ENCODE measurements around the gene PALM3. TPM values are rescaled to one million over a fixed set of nuclear protein-coding genes. Genes with fewer than 3 reads are reported as not detected.
A peak's percentile ranks its signal among the peaks of the same experiment; 100 is the strongest.
"Not testable (repeated sequence)": the region's sequence is repeated elsewhere in the genome, so short reads cannot be mapped to it uniquely, and the experiment has no call there.

PALM3 gene
- total RNA-seq, 4 donors from 2014 or later = not detected

GRCh38 chr19:14033946-14034345, 27.9 kb downstream of the PALM3 start:
- Histone ChIP-seq H3K9me3 (no peaks in the 10 kb centered on the region), H3K27ac (no peak overlapping the region), H3K4me3 (no peak overlapping the region), H3K4me1 (peaks cover 12% of the 10 kb centered on the region), H3K27me3 (no peaks in the 10 kb centered on the region), H3K36me3 (no peaks in the 10 kb centered on the region)
- 93% methylated on average over 2 of the region's 2 CpGs for WGBS
- no peak for DNase-seq (ENCODE audit: low spot score in 2 of 2)
- TF ChIP-seq EP300 (IDR thresholded peaks at IDR 0.05) (no peak), POLR2AphosphoS5 (IDR thresholded peaks at IDR 0.05) (no peak), POLR2A (IDR thresholded peaks at IDR 0.05) (no peak), CTCF (IDR thresholded peaks at IDR 0.05) (no peak)

- WGBS = no CpG with 5 or more reads among the region's 63 CpGs
- Histone ChIP-seq H3K36me3 (no peaks in the 10 kb centered on the region), H3K4me3 (peak within 1 kb of the TSS; percentile 72), H3K9me3 (no peaks in the 10 kb centered on the region), H3K27me3 (no peaks in the 10 kb centered on the region), H3K27ac (peak within 1 kb of the TSS; percentile 61), H3K4me1 (peaks cover 12% of the 10 kb centered on the region)
- TF ChIP-seq EP300 (IDR thresholded peaks at IDR 0.05) (no peak), POLR2AphosphoS5 (IDR thresholded peaks at IDR 0.05) (no peak), CTCF (IDR thresholded peaks at IDR 0.05) (peak; percentile 10 to 41), POLR2A (IDR thresholded peaks at IDR 0.05) (no peak)
- DNase-seq (ENCODE audit: low spot score in 2 of 2) = no peak
Measured at GRCh38 chr19:14031719-14032480, 30.0 kb downstream of the PALM3 start, which contains the start of gene IL27RA. TSS of gene IL27RA (plus strand) at chr19:14031762. CDS start at chr19:14031873, 111 bp downstream.

- TF ChIP-seq CTCF (IDR thresholded peaks at IDR 0.05) = no peak
- no peak for TF ChIP-seq POLR2AphosphoS5 (IDR thresholded peaks at IDR 0.05)
- no peak for TF ChIP-seq EP300 (IDR thresholded peaks at IDR 0.05)
- no peak for TF ChIP-seq POLR2A (IDR thresholded peaks at IDR 0.05)
- Histone ChIP-seq H3K27ac (no peak overlapping the region), H3K4me3 (peak overlapping the region; percentile 72), H3K9me3 (no peaks in the 10 kb centered on the region), H3K36me3 (no peaks in the 10 kb centered on the region), H3K27me3 (no peaks in the 10 kb centered on the region), H3K4me1 (peaks cover 12% of the 10 kb centered on the region)
- WGBS = 49% methylated on average over 7 of the region's 20 CpGs
- DNase-seq (ENCODE audit: low spot score in 2 of 2) = no peak
Measured at GRCh38 chr19:14030997-14031718, 30.7 kb downstream of the PALM3 start.

- H3K27ac ChIP-seq = no peak overlapping the region
- no peaks in the 10 kb centered on the region for H3K27me3 ChIP-seq
- no peaks in the 10 kb centered on the region for H3K9me3 ChIP-seq
- 70% methylated on average over 4 of the region's 4 CpGs for WGBS
- no peak for TF ChIP-seq CTCF (IDR thresholded peaks at IDR 0.05)
- TF ChIP-seq POLR2A (IDR thresholded peaks at IDR 0.05) = no peak
- no peak for TF ChIP-seq POLR2AphosphoS5 (IDR thresholded peaks at IDR 0.05)
- no peak for TF ChIP-seq EP300 (IDR thresholded peaks at IDR 0.05)
- peaks cover 12% of the 10 kb centered on the region for H3K4me1 ChIP-seq
- DNase-seq (ENCODE audit: low spot score in 2 of 2) = no peak
- no peaks in the 10 kb centered on the region for H3K36me3 ChIP-seq
- H3K4me3 ChIP-seq = no peak overlapping the region
Measured at GRCh38 chr19:14028901-14029300, 33.0 kb downstream of the PALM3 start.

- no peak within 1 kb of the TSS for H3K27ac ChIP-seq
- H3K36me3 ChIP-seq = no peaks in the 10 kb centered on the region
- 83% methylated on average over 24 of the region's 24 CpGs for WGBS
- TF ChIP-seq POLR2A (IDR thresholded peaks at IDR 0.05) (no peak), CTCF (IDR thresholded peaks at IDR 0.05) (no peak), POLR2AphosphoS5 (IDR thresholded peaks at IDR 0.05) (no peak), EP300 (IDR thresholded peaks at IDR 0.05) (no peak)
- no peaks in the 10 kb centered on the region for H3K27me3 ChIP-seq
- H3K4me3 ChIP-seq = no peak within 1 kb of the TSS
- DNase-seq (ENCODE audit: low spot score in 2 of 2) = no peak
- peaks cover 12% of the 10 kb centered on the region for H3K4me1 ChIP-seq
- H3K9me3 ChIP-seq = no peaks in the 10 kb centered on the region
Measured at GRCh38 chr19:14027856-14028450, 33.9 kb downstream of the PALM3 start, which contains the start of gene RLN3. TSS of gene RLN3 (plus strand) at chr19:14028148. CDS start at chr19:14028205, 57 bp downstream.

- 92% methylated on average over 5 of the region's 5 CpGs for WGBS
- not testable (repeated sequence) for DNase-seq (ENCODE audit: low spot score in 2 of 2); H3K27me3 ChIP-seq
Measured at GRCh38 chr19:14026652-14027192, 35.2 kb downstream of the PALM3 start.

More at GRCh38 chr19:14026652-14027192, 35.2 kb downstream of the PALM3 start:
- not testable (repeated sequence) for H3K9me3 ChIP-seq, H3K36me3 ChIP-seq, H3K4me3 ChIP-seq, H3K27ac ChIP-seq, H3K4me1 ChIP-seq
